T-helper 2 cell treated with Interferon-gamma antibody and Interleukin-4, amounts not matched to agents 5 μg/mL and 100 μg/mL, for 36 hours (primary cell): ENCODE measurements around the gene NPL.

Experiments used
- DNase-seq: peaks from one replicate; pipeline ENCODE4 v3.0.0; 2021; ENCODE audit warnings: low spot score
- H3K27ac Mint-ChIP-seq: one replicate; pipeline ENCODE4 v1.8.0; 2021; ENCODE audit warnings: mild to moderate bottlenecking, mixed read lengths
- H3K27me3 Mint-ChIP-seq: one replicate; pipeline ENCODE4 v1.8.0; 2021; ENCODE audit warnings: low read depth, mixed read lengths
- H3K36me3 Mint-ChIP-seq: one replicate; pipeline ENCODE4 v1.8.0; 2021; ENCODE audit warnings: low read depth, mixed read lengths
- H3K4me1 Mint-ChIP-seq: one replicate; pipeline ENCODE4 v1.8.0; 2021; ENCODE audit warnings: low read depth, mixed read lengths
- H3K4me3 Mint-ChIP-seq: one replicate; pipeline ENCODE4 v1.8.0; 2022; ENCODE audit warnings: mild to moderate bottlenecking, moderate library complexity, mixed read lengths
- H3K9me3 Mint-ChIP-seq: one replicate; pipeline ENCODE4 v1.8.0; 2021; ENCODE audit warnings: mixed read lengths

Gene NPL, protein sequence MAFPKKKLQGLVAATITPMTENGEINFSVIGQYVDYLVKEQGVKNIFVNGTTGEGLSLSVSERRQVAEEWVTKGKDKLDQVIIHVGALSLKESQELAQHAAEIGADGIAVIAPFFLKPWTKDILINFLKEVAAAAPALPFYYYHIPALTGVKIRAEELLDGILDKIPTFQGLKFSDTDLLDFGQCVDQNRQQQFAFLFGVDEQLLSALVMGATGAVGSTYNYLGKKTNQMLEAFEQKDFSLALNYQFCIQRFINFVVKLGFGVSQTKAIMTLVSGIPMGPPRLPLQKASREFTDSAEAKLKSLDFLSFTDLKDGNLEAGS

DNA sequence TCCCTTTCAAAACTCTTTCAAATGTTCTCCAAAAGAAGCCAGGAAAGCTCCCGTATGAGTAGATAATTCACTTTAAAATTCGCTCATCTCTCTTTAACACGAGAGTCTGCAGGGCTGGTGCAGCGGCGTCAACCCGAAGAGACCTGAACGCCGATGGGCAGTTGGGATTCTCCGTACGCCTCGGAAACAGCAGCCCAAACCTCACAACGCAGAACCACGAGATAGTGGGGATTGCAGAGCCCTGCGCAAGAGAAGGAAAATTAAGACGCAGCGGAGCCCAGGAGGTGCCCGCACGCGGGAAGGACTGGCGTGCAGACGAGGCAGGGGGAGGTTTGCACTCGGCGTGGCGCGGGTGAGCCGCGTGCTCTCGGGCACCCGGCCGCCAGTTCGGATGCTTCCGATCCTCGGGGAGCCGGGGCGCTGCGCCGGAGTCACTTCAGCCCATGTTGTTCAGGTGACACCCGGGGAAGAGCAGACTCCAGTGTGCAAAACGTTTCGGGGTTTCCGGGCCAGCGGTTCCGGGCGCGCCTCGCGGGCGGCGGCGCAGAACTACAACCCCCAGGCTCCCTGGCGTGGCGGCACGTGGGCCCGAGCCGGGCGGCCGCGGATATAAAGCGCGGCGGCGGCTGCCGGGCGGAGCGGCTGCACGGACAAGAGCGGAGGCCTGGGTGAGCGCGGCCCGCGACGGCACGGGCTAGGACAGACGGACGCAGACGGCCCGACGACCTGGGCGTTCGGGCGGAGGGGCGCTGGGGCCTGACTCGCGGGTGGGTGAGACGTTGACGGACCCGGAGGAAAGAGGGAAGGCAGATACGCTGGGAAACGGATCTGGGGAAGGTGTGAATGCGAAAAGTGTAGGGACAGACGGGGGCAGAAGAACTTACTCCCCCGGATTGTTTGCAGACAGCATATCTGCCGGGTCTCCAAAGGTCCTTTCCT is at the start of gene NPL:
NPL (plus strand) TSS at position 636 of the 939 bp plus-strand sequence. CDS start 4,599 bp downstream, outside the sequence.
- no peaks in the 10 kb centered on the region for H3K36me3 Mint-ChIP-seq
- peak within 1 kb of the TSS; percentile 58 for H3K27ac Mint-ChIP-seq
- H3K27me3 Mint-ChIP-seq = peaks cover 34% of the 10 kb centered on the region
- DNase-seq = peak; percentile 85
- no peaks in the 10 kb centered on the region for H3K9me3 Mint-ChIP-seq
- H3K4me1 Mint-ChIP-seq = peaks cover 11% of the 10 kb centered on the region
- peak within 1 kb of the TSS; percentile 90 for H3K4me3 Mint-ChIP-seq

DNA sequence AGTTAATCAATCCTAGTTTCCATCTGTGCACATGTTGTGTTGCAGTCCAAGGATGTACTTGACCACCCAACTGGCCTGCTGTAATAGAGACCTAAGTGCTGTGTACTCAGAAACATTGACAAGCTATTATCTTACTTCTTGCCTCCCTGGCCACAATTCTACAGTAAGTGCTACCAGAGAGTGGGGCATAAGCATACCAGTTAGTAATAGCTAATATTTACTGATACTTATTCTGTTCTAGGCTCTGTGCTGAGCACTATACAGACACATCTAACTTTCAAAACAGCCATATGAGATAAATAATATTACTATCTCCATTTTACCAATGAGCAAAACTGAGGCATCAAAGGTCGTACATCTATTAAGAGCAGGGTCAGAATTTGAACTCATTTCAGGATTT is 49.5 kb upstream of the NPL start:
- no peaks in the 10 kb centered on the region for H3K36me3 Mint-ChIP-seq
- H3K4me3 Mint-ChIP-seq = no peak overlapping the region
- peaks cover 1% of the 10 kb centered on the region for H3K4me1 Mint-ChIP-seq
- H3K9me3 Mint-ChIP-seq = no peaks in the 10 kb centered on the region
- peaks cover 5% of the 10 kb centered on the region for H3K27me3 Mint-ChIP-seq
- no peak for DNase-seq
- no peak overlapping the region for H3K27ac Mint-ChIP-seq

DNA sequence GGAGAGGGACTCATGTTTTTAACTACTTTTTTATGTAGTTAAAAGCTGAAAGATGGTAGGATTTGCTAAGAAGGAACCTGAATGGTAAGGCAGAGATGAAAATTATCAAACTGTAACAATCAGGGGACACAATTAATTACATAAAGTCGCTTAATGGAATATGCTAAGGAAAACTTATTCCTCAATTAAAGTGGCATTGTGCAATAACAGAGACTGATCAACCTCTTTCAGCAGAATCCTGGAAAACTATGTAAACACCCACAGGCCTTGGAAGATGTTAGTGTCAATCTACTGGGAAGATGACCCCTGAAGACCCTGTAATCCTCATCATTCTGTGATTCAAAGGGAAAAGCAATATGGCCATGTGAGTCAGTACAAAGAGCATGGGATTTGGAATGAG is 46.8 kb upstream of the NPL start:
- no peak overlapping the region for H3K4me3 Mint-ChIP-seq
- peaks cover 23% of the 10 kb centered on the region for H3K27me3 Mint-ChIP-seq
- DNase-seq = no peak
- no peaks in the 10 kb centered on the region for H3K9me3 Mint-ChIP-seq
- no peaks in the 10 kb centered on the region for H3K4me1 Mint-ChIP-seq
- no peak overlapping the region for H3K27ac Mint-ChIP-seq
- no peaks in the 10 kb centered on the region for H3K36me3 Mint-ChIP-seq

DNA sequence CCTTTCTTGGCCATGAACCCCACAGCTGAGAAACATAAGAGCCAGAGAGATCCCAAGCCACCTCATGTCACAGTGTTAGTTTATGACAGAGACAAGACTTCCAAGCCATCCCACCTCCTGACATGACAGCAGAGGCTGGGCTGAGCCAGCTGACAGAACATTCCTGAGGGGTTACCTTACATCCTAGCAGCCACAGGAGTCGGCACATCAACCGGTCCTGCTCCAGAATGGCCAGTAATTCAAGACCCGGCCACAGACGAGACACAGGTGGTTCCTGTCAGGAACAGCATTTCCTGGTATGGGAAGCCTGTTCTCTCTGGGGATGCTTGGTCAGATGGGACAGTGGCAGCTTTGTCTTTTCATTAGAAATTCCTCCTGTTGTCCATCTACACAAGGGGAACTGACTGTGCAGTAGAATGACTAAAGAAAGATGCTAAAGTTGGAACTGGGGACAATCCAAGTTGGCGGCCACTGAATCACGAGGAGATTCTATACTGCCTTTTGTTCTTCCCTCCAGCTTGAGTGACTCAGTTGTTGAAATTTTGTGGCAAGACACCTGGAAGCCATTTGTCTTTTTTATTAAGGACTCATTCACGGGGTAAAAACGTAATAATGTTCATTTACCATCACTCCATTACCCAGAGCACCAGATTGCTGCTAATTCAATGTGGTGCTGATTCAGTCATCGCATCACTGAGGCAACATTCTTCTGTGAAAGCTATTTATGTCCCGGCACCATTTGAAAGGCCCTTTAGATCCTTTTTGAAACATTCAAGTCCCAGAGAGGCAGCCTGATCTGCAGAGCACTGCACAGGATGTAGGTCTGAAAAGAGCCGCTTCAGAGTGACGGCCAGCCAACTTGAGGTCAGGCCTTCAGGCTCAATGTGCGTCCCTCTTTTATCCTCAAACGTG is 37.2 kb upstream of the NPL start:
- Mint-ChIP-seq H3K27me3 (peaks cover 27% of the 10 kb centered on the region), H3K27ac (no peak overlapping the region), H3K36me3 (no peaks in the 10 kb centered on the region), H3K9me3 (no peaks in the 10 kb centered on the region), H3K4me1 (peaks cover 3% of the 10 kb centered on the region), H3K4me3 (no peak overlapping the region)
- no peak for DNase-seq

DNA sequence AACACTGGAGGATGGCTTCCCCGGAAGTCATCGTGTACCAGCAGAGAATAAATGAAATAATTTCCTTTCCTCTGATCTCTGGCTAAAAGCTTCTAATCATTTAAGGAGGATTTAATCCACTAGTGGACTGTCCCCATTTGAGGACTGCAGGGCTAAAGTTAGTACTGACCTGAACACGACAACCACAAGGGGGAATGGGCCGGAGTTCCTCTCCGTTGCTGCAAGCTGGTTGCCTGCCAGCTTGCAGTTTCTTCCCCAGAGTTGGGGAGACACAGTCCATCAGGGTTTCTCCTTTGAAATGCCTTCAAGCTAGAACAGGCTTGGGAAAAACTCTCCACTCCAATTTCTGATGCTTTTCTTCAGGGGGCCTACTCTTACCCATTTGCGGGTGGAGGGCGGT is 35.5 kb upstream of the NPL start:
- Mint-ChIP-seq H3K4me1 (peaks cover 3% of the 10 kb centered on the region), H3K4me3 (no peak overlapping the region), H3K27ac (no peak overlapping the region), H3K27me3 (peaks cover 16% of the 10 kb centered on the region), H3K36me3 (no peaks in the 10 kb centered on the region), H3K9me3 (no peaks in the 10 kb centered on the region)
- DNase-seq = no peak

DNA sequence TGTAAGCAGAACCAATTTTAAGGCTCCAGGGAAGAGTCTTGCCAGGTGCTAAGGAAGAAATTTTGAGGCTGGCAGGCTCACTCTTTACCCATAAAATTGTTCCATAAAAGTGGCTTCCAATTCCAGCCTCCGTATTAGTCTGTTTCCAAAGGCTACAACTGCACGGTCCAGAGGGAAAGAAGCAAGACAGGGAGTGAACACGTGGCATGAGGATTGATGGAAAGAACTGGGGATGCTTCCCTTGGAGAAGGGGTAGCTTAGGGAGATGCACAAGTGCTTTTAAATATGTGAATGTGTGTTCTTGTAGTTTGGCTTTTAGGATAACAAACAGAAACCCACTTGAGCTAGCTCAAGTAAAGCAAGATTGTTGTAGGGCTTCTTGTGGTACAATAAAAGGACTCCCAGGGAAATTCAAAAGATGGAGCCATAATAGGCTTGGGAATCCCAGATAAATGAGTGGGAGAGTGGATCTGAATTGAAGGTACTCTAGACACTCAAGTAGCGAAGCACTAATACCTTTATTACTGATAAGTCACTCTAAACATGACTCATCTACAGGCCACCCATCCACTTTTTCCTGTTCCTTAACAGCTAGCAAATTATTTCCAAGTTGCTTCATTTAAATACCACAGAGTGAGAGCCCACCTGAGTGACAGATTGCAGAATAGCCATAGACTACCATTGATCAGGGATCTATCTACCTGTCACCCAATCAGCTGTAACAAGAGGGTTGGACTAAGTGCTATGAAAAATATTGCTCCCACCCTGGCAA is 34.8 kb upstream of the NPL start:
- Mint-ChIP-seq H3K27me3 (peaks cover 14% of the 10 kb centered on the region), H3K27ac (no peak overlapping the region), H3K4me1 (peaks cover 3% of the 10 kb centered on the region), H3K9me3 (no peaks in the 10 kb centered on the region), H3K4me3 (no peak overlapping the region), H3K36me3 (no peaks in the 10 kb centered on the region)
- DNase-seq = no peak

DNA sequence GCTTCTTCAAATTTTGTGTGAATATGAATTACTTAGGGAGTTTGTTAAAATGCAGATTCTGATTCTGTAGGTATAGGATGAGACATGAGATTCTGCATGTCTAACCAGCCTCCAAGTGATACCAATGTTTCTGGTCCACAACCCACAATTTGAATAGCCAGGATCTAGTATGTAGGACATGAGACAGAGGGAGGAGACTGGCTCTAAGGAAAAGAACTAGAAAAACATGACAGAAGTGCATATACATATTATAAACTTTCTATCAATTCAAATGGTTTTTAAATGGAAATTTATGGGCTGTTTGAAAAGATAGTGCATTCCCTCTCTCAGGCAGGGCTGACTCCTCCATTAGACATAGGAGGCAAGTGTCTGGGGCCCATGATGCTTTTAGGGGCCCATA is 33.9 kb upstream of the NPL start:
- Mint-ChIP-seq H3K4me3 (no peak overlapping the region), H3K9me3 (no peaks in the 10 kb centered on the region), H3K27me3 (peaks cover 12% of the 10 kb centered on the region), H3K36me3 (no peaks in the 10 kb centered on the region), H3K27ac (no peak overlapping the region), H3K4me1 (peaks cover 3% of the 10 kb centered on the region)
- no peak for DNase-seq

DNA sequence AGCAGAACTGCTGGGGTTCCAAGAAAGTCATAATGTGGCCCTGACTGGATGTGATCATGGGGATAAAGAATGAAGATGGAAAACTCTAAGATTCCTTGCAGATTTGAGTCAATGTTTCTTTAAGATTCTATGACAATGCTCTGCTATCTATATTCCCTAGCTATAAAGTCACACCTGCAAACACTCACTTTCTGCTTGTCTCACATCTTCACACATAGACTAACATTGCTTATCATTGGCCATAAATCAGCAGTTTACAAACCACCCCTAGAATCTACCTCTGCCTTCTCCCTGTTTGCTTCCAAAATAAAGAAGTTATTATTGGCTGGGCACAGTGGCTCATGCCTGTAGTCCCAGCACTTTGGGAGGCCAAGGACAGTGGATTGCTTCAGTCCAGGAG is 33.1 kb upstream of the NPL start:
- DNase-seq = no peak
- Mint-ChIP-seq H3K9me3 (no peaks in the 10 kb centered on the region), H3K4me3 (no peak overlapping the region), H3K27me3 (peaks cover 8% of the 10 kb centered on the region), H3K36me3 (no peaks in the 10 kb centered on the region), H3K27ac (no peak overlapping the region), H3K4me1 (peaks cover 1% of the 10 kb centered on the region)

DNA sequence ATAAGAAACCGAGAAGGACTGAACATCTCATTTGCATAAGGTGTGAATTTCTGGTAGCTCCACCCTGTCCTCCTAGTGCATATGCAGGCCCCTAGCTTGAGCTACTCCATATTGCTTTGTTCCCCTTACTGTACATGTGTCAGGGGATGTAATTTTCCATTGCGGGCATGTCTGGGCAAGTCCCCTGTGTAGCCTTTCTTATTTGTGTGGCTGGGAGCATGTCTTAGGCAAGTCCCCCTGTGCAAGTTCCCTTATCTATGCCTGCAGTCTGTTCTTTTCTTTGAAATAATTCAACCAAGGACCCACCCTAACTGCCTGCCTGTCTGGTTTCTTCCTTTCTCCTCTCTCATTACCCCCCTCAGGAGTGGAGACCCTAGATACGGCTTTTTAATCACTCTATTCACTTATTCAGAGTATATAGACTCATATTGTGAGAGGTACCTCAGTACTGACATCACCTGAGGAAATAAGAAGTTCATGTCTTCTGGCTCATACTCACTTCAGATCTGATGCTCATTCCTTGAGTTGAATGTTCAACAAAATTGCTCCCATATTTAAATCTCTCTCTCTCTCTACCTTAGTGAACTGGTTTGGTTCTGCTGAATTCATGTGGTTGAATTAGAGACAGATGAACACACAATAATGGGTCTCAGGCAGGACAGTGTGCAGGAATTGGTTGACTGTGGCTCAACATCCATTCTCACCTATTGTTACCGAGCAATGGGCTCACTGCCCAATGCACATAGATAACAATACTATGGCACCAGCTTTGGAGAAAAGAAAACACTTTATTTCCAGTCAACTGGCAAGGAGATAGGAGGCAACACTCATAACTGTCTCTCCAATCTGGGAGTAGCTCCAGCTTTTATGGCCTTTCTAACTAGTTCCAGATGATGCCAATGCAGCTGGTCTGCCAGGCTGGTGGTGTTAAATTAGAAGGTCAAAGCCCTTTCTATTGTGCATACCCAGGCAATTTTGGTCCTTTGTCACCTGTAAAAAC is 27.9 kb upstream of the NPL start:
- Mint-ChIP-seq H3K27me3 (peaks cover 6% of the 10 kb centered on the region), H3K36me3 (no peaks in the 10 kb centered on the region), H3K27ac (no peak overlapping the region), H3K9me3 (peaks cover 5% of the 10 kb centered on the region), H3K4me1 (peaks cover 3% of the 10 kb centered on the region), H3K4me3 (no peak overlapping the region)
- no peak for DNase-seq

DNA sequence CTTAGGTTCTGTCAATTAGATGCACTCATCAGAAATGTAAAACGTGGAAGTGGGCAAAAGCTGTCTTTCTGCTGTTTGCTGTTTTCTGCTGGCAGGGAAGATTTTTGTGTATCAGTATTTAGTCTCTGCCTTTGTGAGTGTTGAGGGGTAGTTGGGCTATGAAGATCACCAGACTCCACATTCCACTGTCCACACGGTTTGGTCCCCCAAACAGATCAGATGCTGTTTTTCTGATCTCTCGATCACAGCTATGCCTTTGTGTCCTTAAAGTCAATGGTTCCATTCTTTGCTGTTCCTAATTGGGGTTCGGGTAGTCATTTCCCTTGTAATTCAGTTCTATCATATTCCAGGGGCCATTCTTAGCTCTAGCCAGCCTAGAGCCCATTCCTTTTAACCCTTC is 27.0 kb upstream of the NPL start:
- peaks cover 5% of the 10 kb centered on the region for H3K9me3 Mint-ChIP-seq
- DNase-seq = no peak
- H3K27ac Mint-ChIP-seq = no peak overlapping the region
- H3K36me3 Mint-ChIP-seq = no peaks in the 10 kb centered on the region
- H3K27me3 Mint-ChIP-seq = peaks cover 6% of the 10 kb centered on the region
- peaks cover 3% of the 10 kb centered on the region for H3K4me1 Mint-ChIP-seq
- no peak overlapping the region for H3K4me3 Mint-ChIP-seq

DNA sequence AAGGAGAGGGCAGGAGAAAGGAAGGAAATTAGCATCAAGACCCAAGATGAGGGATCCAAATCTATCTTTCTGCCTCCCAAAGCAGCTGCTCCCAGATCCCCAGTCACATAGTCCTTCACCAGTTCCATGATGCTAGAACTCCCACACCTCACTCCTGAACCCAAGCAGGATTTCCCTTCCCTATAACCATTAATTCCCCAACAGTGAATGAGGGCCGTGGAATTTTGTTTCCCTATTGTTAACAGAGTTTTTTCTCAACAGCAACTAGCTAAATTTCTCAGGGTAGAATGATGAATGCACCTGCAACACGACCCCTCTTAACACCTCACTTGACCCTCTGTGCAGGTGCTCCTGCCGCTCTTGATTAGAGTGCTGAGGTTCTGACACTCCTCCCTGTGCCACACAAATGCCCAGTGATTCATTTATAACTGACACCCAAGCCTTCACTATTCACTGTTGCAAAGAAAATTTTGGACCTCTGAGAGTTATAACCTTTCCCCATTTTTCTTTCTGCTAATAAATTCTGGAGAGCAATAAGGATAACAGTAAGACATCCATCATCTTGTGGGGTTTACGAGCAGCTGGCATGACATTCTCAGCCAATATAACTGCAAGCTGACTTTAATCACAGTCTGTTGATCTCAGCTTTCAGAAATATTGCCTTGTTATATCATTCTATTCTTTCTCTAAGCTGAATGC is 25.4 kb upstream of the NPL start:
- Mint-ChIP-seq H3K27me3 (peaks cover 6% of the 10 kb centered on the region), H3K4me3 (no peak overlapping the region), H3K4me1 (peaks cover 3% of the 10 kb centered on the region), H3K9me3 (peaks cover 5% of the 10 kb centered on the region), H3K27ac (no peak overlapping the region), H3K36me3 (no peaks in the 10 kb centered on the region)
- no peak for DNase-seq

DNA sequence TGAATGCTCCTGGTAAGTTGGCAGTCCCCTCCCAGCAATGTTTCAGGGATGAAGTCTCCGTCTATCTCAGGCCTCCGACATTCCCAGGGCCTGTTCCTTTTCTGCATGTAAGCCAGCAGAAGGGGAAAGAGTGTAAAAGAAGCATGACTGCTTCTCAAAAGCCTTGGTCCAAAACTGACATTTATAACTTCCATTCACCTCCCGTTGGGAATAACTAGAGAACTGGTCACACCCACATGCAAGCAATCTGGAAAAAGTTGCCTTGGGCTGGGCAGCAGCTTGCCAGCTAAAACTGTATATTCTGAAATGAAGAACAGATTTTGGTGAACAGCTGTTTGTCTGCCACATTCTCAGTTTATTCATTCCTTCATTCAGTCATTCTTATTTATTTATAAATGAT is 24.2 kb upstream of the NPL start:
- Mint-ChIP-seq H3K4me1 (peaks cover 3% of the 10 kb centered on the region), H3K27ac (no peak overlapping the region), H3K4me3 (no peak overlapping the region), H3K36me3 (no peaks in the 10 kb centered on the region), H3K9me3 (peaks cover 5% of the 10 kb centered on the region), H3K27me3 (peaks cover 8% of the 10 kb centered on the region)
- no peak for DNase-seq
